Measurements from ENCODE around the gene RTP2. TPM values are rescaled to one million over a fixed set of nuclear protein-coding genes. Genes with fewer than 3 reads are reported as not detected.

Gene RTP2
- total and polyA plus RNA-seq, 9 of the 15 experiments (the other 6 are each of a cell fraction or from before 2014, with no cell fraction given) = not detected

GRCh38 chr3:187739561-187740332, 37.4 kb upstream of the RTP2 start (continued):
- TF ChIP-seq CHD7 (IDR thresholded peaks at IDR 0.05; ENCODE audit: low read depth, low read length) = no peak
- no peak for TF ChIP-seq GTF2B (IDR thresholded peaks at IDR 0.05; ENCODE audit: extremely low read depth, insufficient read length)
- TF ChIP-seq, protein P1, sequence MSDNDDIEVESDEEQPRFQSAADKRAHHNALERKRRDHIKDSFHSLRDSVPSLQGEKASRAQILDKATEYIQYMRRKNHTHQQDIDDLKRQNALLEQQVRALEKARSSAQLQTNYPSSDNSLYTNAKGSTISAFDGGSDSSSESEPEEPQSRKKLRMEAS (CRISPR knock-in tag; IDR thresholded peaks at IDR 0.05) = peak; percentile 83
- peak; percentile 67 for TF ChIP-seq POLR2G (IDR thresholded peaks at IDR 0.05; ENCODE audit: low read depth, low read length)
- TF ChIP-seq HOXB6 (CRISPR knock-in tag; IDR thresholded peaks at IDR 0.05; ENCODE audit: borderline replicate concordance) = no peak
- no peak for TF ChIP-seq ZMIZ1 (IDR thresholded peaks at IDR 0.05; ENCODE audit: low read depth in 2 of 2, low read length in 2 of 2)
- no peak for TF ChIP-seq ATF1 (CRISPR knock-in tag; IDR thresholded peaks at IDR 0.05)
- TF ChIP-seq ATF1 (tag; IDR thresholded peaks at IDR 0.05) = peak; percentile 54
- no peak for TF ChIP-seq PHF21A (IDR thresholded peaks at IDR 0.05; ENCODE audit: borderline replicate concordance, low read depth)

Measured in K562 (cell line).